ENCODE data around the gene XCR1.

DNA sequence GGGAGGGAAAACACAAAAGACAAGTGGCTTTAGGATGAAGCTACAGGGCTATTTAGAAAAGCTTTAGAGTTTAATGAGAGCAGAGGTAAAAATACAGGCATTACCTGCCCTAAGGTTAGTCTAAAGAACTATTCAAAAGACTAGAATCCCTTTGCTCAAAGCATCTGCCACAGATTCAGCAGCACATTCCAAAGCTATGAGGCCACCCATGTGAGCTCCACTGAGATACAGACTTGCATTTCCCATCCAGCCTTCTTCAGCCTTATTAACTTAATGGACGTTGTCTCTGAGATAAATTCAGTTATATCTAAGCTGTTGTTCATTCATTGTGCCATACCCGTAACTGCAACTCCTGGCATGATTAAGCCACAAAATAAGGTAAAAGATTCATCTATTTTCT lies 58.6 kb downstream of the XCR1 start:
- TF ChIP-seq EZH2phosphoT487 (conservative IDR thresholded peaks at IDR 0.05; ENCODE audit: low read length) = no peak
- TF ChIP-seq, protein P1, sequence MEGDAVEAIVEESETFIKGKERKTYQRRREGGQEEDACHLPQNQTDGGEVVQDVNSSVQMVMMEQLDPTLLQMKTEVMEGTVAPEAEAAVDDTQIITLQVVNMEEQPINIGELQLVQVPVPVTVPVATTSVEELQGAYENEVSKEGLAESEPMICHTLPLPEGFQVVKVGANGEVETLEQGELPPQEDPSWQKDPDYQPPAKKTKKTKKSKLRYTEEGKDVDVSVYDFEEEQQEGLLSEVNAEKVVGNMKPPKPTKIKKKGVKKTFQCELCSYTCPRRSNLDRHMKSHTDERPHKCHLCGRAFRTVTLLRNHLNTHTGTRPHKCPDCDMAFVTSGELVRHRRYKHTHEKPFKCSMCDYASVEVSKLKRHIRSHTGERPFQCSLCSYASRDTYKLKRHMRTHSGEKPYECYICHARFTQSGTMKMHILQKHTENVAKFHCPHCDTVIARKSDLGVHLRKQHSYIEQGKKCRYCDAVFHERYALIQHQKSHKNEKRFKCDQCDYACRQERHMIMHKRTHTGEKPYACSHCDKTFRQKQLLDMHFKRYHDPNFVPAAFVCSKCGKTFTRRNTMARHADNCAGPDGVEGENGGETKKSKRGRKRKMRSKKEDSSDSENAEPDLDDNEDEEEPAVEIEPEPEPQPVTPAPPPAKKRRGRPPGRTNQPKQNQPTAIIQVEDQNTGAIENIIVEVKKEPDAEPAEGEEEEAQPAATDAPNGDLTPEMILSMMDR (IDR thresholded peaks at IDR 0.05; ENCODE audit: insufficient read depth, low read length, poor library complexity, severe bottlenecking) = no peak

Measured in SU-DHL-6 (cell line).